HCT116 (cell line): ENCODE measurements around the gene TTLL10. TPM values are rescaled to one million over a fixed set of nuclear protein-coding genes. Genes with fewer than 3 reads are reported as not detected.

ENCODE experiments used
- ATAC-seq: fragments of 200-7000 bp; cut with Tn5 transposase; 2 replicates; pipeline ENCODE4 v1.9.1; 2020; ENCODE audit warnings: mild to moderate bottlenecking, moderate library complexity
- BruUV-seq: library from RNA; stranded (reverse); fragments of 400-500 nt; replicated peaks from 2 replicates; lab custom pipeline; 2021; lab: Mats Ljungman, UMichigan
- CTCF ChIA-PET: fragments of 300-600 bp; sonication (Branson Sonifier 250); formaldehyde crosslinking; loops from one replicate; lab custom pipeline; 2021; ENCODE audit warnings: antibody characterized with exemption; lab: Charles Lee
- POLR2A ChIA-PET: fragments of 300-600, 350-600 bp; sonication (Branson Sonifier 250); formaldehyde crosslinking; loops from one replicate; lab custom pipeline; 2021; ENCODE audit warnings: antibody characterized with exemption; lab: Charles Lee
- RAD21 ChIA-PET, 2 experiments: fragments of 300-600 bp; sonication (Branson Sonifier 250); formaldehyde crosslinking; loops; one replicate each; lab custom pipeline; 2023; ENCODE audit warnings: low total read pairs in 2 of 2; ENCODE audit not compliant: uncharacterized antibody in 2 of 2, unreplicated experiment in 2 of 2, low non-redundant PET in 1 of 2; lab: Charles Lee
- DNase-seq: peaks from one replicate; pipeline ENCODE4 v3.0.0-alpha.2; 2010; ENCODE audit warnings: low read depth, low spot score
- H2AFZ ChIP-seq: fragments of 200-600 bp; shearing (Covaris generic), sonication (generic); 2 replicates; pipeline ENCODE4 v1.6.1; 2017; ENCODE audit warnings: low read depth, mixed run types, mixed read lengths, antibody characterized with exemption, low read length; ENCODE audit not compliant: poor library complexity, severe bottlenecking
- H3K27ac ChIP-seq: 2 replicates; pipeline ENCODE4 v1.5.1; 2012; ENCODE audit warnings: low read depth, low read length
- H3K27me3 ChIP-seq: fragments of 200-600 bp; sonication (generic); 2 replicates; pipeline ENCODE4 v1.6.1; 2016; ENCODE audit warnings: mixed run types, low read length, mixed read lengths; ENCODE audit not compliant: insufficient read depth
- H3K36me3 ChIP-seq, 2 experiments: fragments of 200-500 bp in 1 of 2; fragments of 200-600 bp in 1 of 2; sonication (Bioruptor generic) in 1 of 2; sonication (generic) in 1 of 2; 2 replicates each; pipeline versions ENCODE4 v1.5.1 to v1.6.1; 2014 to 2016; ENCODE audit warnings: low read length in 2 of 2, inconsistent platforms in 1 of 2, mixed read lengths in 1 of 2, mixed run types in 1 of 2; ENCODE audit not compliant: insufficient read depth in 2 of 2, control insufficient read depth in 1 of 2
- H3K4me1 ChIP-seq, 2 experiments: fragments of 200-600 bp in 1 of 2; sonication (generic) in 1 of 2; 2 replicates each; pipeline versions ENCODE4 v1.5.1 to v1.6.1; 2012 to 2017; ENCODE audit warnings: low read length in 2 of 2, inconsistent platforms in 1 of 2, mild to moderate bottlenecking in 1 of 2, mixed read lengths in 1 of 2, mixed run types in 1 of 2, moderate library complexity in 1 of 2; ENCODE audit not compliant: insufficient read depth in 2 of 2, control insufficient read depth in 1 of 2
- H3K4me2 ChIP-seq: fragments of 200-600 bp; sonication (generic); 2 replicates; pipeline ENCODE4 v1.6.1; 2017; ENCODE audit warnings: mixed run types, low read length, mixed read lengths
- H3K4me3 ChIP-seq, 2 experiments: fragments of 200-600 bp in 1 of 2; sonication (generic) in 1 of 2; replicated peaks in 1 of 2; 2 replicates each; pipeline ENCODE4 v1.5.1; 2011 to 2016; ENCODE audit warnings: low read length in 2 of 2, control low read depth in 1 of 2, low read depth in 1 of 2, mild to moderate bottlenecking in 1 of 2, mixed read lengths in 1 of 2, mixed run types in 1 of 2
- H3K79me2 ChIP-seq: fragments of 200-600 bp; sonication (generic); 2 replicates; pipeline ENCODE4 v1.6.1; 2017; ENCODE audit warnings: mild to moderate bottlenecking, mixed run types, low read length, moderate library complexity, mixed read lengths; ENCODE audit not compliant: insufficient read depth
- H3K9ac ChIP-seq: fragments of 200-600 bp; sonication (generic); 2 replicates; pipeline ENCODE4 v1.6.1; 2016; ENCODE audit warnings: low read length, mixed read lengths
- H3K9me2 ChIP-seq: fragments of 200-600 bp; sonication (generic), shearing (Covaris generic); 2 replicates; pipeline ENCODE4 v1.6.1; 2017; ENCODE audit warnings: mixed run types, mild to moderate bottlenecking, moderate library complexity; ENCODE audit not compliant: insufficient read depth
- H3K9me3 ChIP-seq, 2 experiments: fragments of 200-500 bp in 1 of 2; fragments of 200-600 bp in 1 of 2; sonication (Bioruptor generic) in 1 of 2; sonication (generic) in 1 of 2; 2 replicates each; pipeline ENCODE4 v1.6.1; 2014 to 2017; ENCODE audit warnings: low read length in 2 of 2, mixed read lengths in 2 of 2, inconsistent platforms in 1 of 2, low read depth in 1 of 2, mild to moderate bottlenecking in 1 of 2, mixed run types in 1 of 2, moderate library complexity in 1 of 2; ENCODE audit not compliant: control insufficient read depth in 1 of 2, insufficient read depth in 1 of 2
- H4K20me1 ChIP-seq: fragments of 200-600 bp; sonication (generic), shearing (Covaris generic); 2 replicates; pipeline ENCODE4 v1.6.1; 2017; ENCODE audit warnings: mixed run types, mild to moderate bottlenecking, moderate library complexity; ENCODE audit not compliant: insufficient read depth
- CBX3 ChIP-seq: IDR thresholded peaks from 2 replicates; pipeline ENCODE4 v1.6.1; 2012; ENCODE audit warnings: low read depth
- EZH2phosphoT487 ChIP-seq: fragments of 200-600 bp; IDR thresholded peaks from 2 replicates; pipeline ENCODE4 v1.6.1; 2018; ENCODE audit warnings: antibody characterized with exemption, borderline replicate concordance
- JUND ChIP-seq: IDR thresholded peaks from 2 replicates; pipeline ENCODE4 v1.6.1; 2012
- POLR2AphosphoS5 ChIP-seq: IDR thresholded peaks from 2 replicates; pipeline ENCODE4 v1.6.1; 2011; ENCODE audit warnings: mild to moderate bottlenecking, low read depth, low read length, moderate library complexity
- REST ChIP-seq: IDR thresholded peaks from 2 replicates; pipeline ENCODE4 v1.6.1; 2012; ENCODE audit warnings: low read depth
- SRF ChIP-seq: IDR thresholded peaks from 2 replicates; pipeline ENCODE4 v1.6.1; 2012; ENCODE audit warnings: low read depth
- TCF7L2 ChIP-seq: IDR thresholded peaks from 2 replicates; pipeline ENCODE4 v1.7.0; 2011; ENCODE audit warnings: borderline replicate concordance, inconsistent platforms; ENCODE audit not compliant: insufficient read depth, insufficient read length; ENCODE audit errors: extremely low read depth
- intact Hi-C: fragments of 100-400 bp; cut with micrococcal nuclease; formaldehyde crosslinking; loops from 2 replicates; pipeline ENCODE4 v1.10.0; 2022
- total RNA-seq: library from RNA; stranded (reverse); gene quantifications from one replicate; pipeline ENCODE4 v1.2.1, GENCODE V29; 2021; ENCODE audit not compliant: unreplicated experiment
- TF ChIP-seq, protein P1 (sequence below): IDR thresholded peaks from 2 replicates; pipeline ENCODE4 v1.6.1; 2011; ENCODE audit warnings: mild to moderate bottlenecking, low read length, moderate library complexity; ENCODE audit not compliant: insufficient replicate concordance; ENCODE audit errors: extremely low read depth
- TF ChIP-seq, protein P2 (sequence below): IDR thresholded peaks from 2 replicates; pipeline ENCODE4 v1.6.1; 2012
- TF ChIP-seq, protein P3 (sequence below): IDR thresholded peaks from 2 replicates; pipeline ENCODE4 v1.6.1; 2012

TTLL10 gene
- total RNA-seq, 1 experiment from 2014 or later: 0.10 TPM

DNA sequence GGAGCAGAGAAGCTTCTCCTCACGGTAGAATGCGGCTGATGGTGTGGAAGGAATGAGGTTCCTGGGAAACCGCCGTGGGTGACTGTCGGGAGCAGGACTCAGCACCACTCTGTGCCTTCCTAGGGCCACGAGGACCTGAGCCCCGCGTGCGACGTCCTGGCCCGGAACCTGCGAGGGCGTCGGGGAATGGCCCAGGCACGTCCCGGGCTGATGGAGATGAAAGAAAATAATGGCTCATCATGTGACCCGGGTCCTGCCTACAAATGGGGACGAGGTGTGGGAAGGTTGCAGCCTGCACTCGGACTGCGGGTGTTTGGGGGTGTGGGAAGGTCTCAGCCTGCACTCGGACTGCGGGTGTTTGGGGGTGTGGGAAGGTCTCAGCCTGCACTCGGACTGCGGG is 25.1 kb upstream of the TTLL10 start:
- CTCF ChIA-PET: no interaction called here
- no peak overlapping the region for H3K4me3 ChIP-seq
- peaks cover 5 to 13% of the 10 kb centered on the region in 2 experiments for H3K4me1 ChIP-seq
- no peak overlapping the region for H2AFZ ChIP-seq
- DNase-seq (no peak), ATAC-seq (no peak)
- RAD21 ChIA-PET: no interaction called here
- POLR2A ChIA-PET: no interaction called here
- no peaks in the 10 kb centered on the region for H3K27me3 ChIP-seq
- H3K27ac ChIP-seq: no peak overlapping the region
- no TSS peak for BruUV-seq
- intact Hi-C loops: no loop called here
- H3K4me2 ChIP-seq: no peak overlapping the region
- H3K79me2 ChIP-seq: no peaks in the 10 kb centered on the region
- no peak for TF ChIP-seq JUND
- TF ChIP-seq REST: no peak
- H3K9ac ChIP-seq: no peak overlapping the region
- H3K36me3 ChIP-seq: no peaks in the 10 kb centered on the region
- peaks cover 8 to 16% of the 10 kb centered on the region in 2 experiments; a peak in 2 of 4 replicates for H3K9me3 ChIP-seq
- no peaks in the 10 kb centered on the region for H3K9me2 ChIP-seq
- no peaks in the 10 kb centered on the region for H4K20me1 ChIP-seq

- RAD21 ChIA-PET: no interaction called here
- intact Hi-C loops: no loop called here
- peaks cover 8 to 17% of the 10 kb centered on the region in 2 experiments; a peak in 2 of 4 replicates for H3K9me3 ChIP-seq
- H3K4me3 ChIP-seq: no peak overlapping the region
- DNase-seq (no peak), ATAC-seq (no peak)
- peak overlapping the region; percentile 37; the same call in 1 of the 2 replicates for H3K27ac ChIP-seq
- no TSS peak for BruUV-seq
- H3K4me1 ChIP-seq: peaks cover 5 to 13% of the 10 kb centered on the region in 2 experiments
- CTCF ChIA-PET: no interaction called here
- no peaks in the 10 kb centered on the region for H3K79me2 ChIP-seq
- no peak overlapping the region for H3K9ac ChIP-seq
- H3K9me2 ChIP-seq: no peaks in the 10 kb centered on the region
- H3K4me2 ChIP-seq: no peak overlapping the region; the same call in 1 of the 2 replicates
- POLR2A ChIA-PET: no interaction called here
- no peaks in the 10 kb centered on the region for H3K36me3 ChIP-seq
- H3K27me3 ChIP-seq: no peaks in the 10 kb centered on the region
- no peaks in the 10 kb centered on the region for H4K20me1 ChIP-seq
- H2AFZ ChIP-seq: no peak overlapping the region
- TF ChIP-seq JUND: no peak
- no peak for TF ChIP-seq TCF7L2
- TF ChIP-seq, protein P1, sequence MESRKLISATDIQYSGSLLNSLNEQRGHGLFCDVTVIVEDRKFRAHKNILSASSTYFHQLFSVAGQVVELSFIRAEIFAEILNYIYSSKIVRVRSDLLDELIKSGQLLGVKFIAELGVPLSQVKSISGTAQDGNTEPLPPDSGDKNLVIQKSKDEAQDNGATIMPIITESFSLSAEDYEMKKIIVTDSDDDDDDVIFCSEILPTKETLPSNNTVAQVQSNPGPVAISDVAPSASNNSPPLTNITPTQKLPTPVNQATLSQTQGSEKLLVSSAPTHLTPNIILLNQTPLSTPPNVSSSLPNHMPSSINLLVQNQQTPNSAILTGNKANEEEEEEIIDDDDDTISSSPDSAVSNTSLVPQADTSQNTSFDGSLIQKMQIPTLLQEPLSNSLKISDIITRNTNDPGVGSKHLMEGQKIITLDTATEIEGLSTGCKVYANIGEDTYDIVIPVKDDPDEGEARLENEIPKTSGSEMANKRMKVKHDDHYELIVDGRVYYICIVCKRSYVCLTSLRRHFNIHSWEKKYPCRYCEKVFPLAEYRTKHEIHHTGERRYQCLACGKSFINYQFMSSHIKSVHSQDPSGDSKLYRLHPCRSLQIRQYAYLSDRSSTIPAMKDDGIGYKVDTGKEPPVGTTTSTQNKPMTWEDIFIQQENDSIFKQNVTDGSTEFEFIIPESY: no peak
- TF ChIP-seq EZH2phosphoT487: no peak
- no peak for TF ChIP-seq POLR2AphosphoS5
- TF ChIP-seq, protein P2, sequence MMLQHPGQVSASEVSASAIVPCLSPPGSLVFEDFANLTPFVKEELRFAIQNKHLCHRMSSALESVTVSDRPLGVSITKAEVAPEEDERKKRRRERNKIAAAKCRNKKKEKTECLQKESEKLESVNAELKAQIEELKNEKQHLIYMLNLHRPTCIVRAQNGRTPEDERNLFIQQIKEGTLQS: no peak
- TF ChIP-seq CBX3: no peak
- TF ChIP-seq SRF: no peak
- TF ChIP-seq, protein P3, sequence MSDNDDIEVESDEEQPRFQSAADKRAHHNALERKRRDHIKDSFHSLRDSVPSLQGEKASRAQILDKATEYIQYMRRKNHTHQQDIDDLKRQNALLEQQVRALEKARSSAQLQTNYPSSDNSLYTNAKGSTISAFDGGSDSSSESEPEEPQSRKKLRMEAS: no peak
These were observed 24.3 kb upstream of the TTLL10 start for GRCh38 chr1:1149416-1149815.
